Measurements from ENCODE around the gene CLECL1. TPM values are rescaled to one million over a fixed set of nuclear protein-coding genes. Genes with fewer than 3 reads are reported as not detected.

Gene CLECL1
- not detected for polyA plus RNA-seq (2013, experiment 1 of 4)
- polyA plus RNA-seq (2013, experiment 2 of 4), result not detected
- polyA plus RNA-seq (2013, experiment 3 of 4), result not detected
- polyA plus RNA-seq (2013, experiment 4 of 4), result not detected

GRCh38 chr12:9732921-9733461, at the start of gene CLECL1:
Gene CLECL1 (minus strand): TSS chr12:9733097.
- no peak within 1 kb of the TSS for H3K4me3 ChIP-seq (ENCODE audit: insufficient read depth, low read depth, low read length)
- 83 to 85% methylated on average over 8 of the region's 8 CpGs for WGBS, 2 experiments
- H3K9me3 ChIP-seq (ENCODE audit: control insufficient read depth, low read length), result no peaks in the 10 kb centered on the region
- no peaks in the 10 kb centered on the region for H3K4me1 ChIP-seq (ENCODE audit: control insufficient read depth, insufficient read depth, low read length)
- no peak within 1 kb of the TSS for H3K27ac ChIP-seq (ENCODE audit: insufficient read depth, low read depth, low read length, poor library complexity, severe bottlenecking)
- H3K36me3 ChIP-seq (ENCODE audit: control insufficient read depth, insufficient read depth, low read length), result no peaks in the 10 kb centered on the region
- no peaks in the 10 kb centered on the region for H3K27me3 ChIP-seq (ENCODE audit: control insufficient read depth, insufficient read depth, low read length, poor library complexity, severe bottlenecking)

DNA sequence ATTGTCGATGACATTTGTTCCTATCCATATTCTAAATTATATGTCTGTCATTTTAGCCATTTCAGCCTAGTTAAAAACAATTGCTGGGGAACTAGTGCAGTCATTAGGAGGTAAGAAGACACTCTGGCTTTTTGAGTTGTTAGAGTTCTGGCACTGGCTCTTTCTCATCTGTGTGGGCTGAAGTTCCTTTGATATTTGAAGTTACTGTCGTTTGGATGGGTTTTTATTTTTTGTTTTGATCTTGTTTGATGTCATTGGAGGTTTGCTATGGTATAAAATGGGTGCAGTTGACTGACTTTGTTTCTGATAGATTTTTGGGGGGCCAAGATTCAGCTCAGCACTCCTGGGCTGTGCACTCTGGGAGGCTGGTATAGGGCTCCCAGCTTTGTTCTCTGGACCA, 48.5 kb upstream of the CLECL1 start:
- Histone ChIP-seq H3K9me3 (ENCODE audit: control insufficient read depth, low read length) (no peaks in the 10 kb centered on the region), H3K27me3 (ENCODE audit: control insufficient read depth, insufficient read depth, low read length, poor library complexity, severe bottlenecking) (no peaks in the 10 kb centered on the region), H3K4me1 (ENCODE audit: control insufficient read depth, insufficient read depth, low read length) (no peaks in the 10 kb centered on the region), H3K27ac (ENCODE audit: insufficient read depth, low read depth, low read length, poor library complexity, severe bottlenecking) (no peak overlapping the region), H3K36me3 (ENCODE audit: control insufficient read depth, insufficient read depth, low read length) (no peaks in the 10 kb centered on the region), H3K4me3 (ENCODE audit: insufficient read depth, low read depth, low read length) (no peak overlapping the region)
- 89 to 98% methylated on average over 1 of the region's 2 CpGs for WGBS, 2 experiments

GRCh38 chr12:9779209-9779608, 46.3 kb upstream of the CLECL1 start:
- Histone ChIP-seq H3K27ac (ENCODE audit: insufficient read depth, low read depth, low read length, poor library complexity, severe bottlenecking) (no peak overlapping the region), H3K9me3 (ENCODE audit: control insufficient read depth, low read length) (no peaks in the 10 kb centered on the region), H3K27me3 (ENCODE audit: control insufficient read depth, insufficient read depth, low read length, poor library complexity, severe bottlenecking) (no peaks in the 10 kb centered on the region), H3K4me1 (ENCODE audit: control insufficient read depth, insufficient read depth, low read length) (no peaks in the 10 kb centered on the region), H3K36me3 (ENCODE audit: control insufficient read depth, insufficient read depth, low read length) (no peaks in the 10 kb centered on the region), H3K4me3 (ENCODE audit: insufficient read depth, low read depth, low read length) (no peak overlapping the region)
- 67 to 72% methylated on average over 3 to 4 of the region's 4 CpGs for WGBS, 2 experiments

DNA sequence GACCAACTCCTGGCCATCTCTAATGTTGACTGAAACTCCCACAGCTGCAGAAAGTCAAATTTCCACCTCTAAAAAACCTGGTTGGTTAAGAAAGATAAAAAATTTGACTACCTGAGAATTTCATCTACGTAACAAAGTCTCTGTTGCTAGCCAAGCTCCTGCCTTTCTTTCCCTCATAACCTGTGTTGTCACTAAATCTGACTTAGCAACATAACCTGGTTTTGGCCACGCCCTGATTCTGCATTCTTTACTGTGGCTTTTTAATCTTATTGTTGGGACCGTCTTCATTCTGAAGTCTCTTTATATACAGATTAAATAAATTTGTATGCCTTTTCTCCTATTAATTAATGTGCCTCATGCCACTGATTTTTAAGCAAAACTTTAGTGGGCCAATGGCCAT, 43.9 kb upstream of the CLECL1 start:
- Histone ChIP-seq H3K27ac (ENCODE audit: insufficient read depth, low read depth, low read length, poor library complexity, severe bottlenecking) (no peak overlapping the region), H3K4me3 (ENCODE audit: insufficient read depth, low read depth, low read length) (no peak overlapping the region), H3K4me1 (ENCODE audit: control insufficient read depth, insufficient read depth, low read length) (no peaks in the 10 kb centered on the region), H3K27me3 (ENCODE audit: control insufficient read depth, insufficient read depth, low read length, poor library complexity, severe bottlenecking) (no peaks in the 10 kb centered on the region), H3K9me3 (ENCODE audit: control insufficient read depth, low read length) (no peaks in the 10 kb centered on the region), H3K36me3 (ENCODE audit: control insufficient read depth, insufficient read depth, low read length) (no peaks in the 10 kb centered on the region)
- WGBS, 2 experiments, result 90 to 100% methylated on average over 1 to 3 of the region's 3 CpGs

DNA sequence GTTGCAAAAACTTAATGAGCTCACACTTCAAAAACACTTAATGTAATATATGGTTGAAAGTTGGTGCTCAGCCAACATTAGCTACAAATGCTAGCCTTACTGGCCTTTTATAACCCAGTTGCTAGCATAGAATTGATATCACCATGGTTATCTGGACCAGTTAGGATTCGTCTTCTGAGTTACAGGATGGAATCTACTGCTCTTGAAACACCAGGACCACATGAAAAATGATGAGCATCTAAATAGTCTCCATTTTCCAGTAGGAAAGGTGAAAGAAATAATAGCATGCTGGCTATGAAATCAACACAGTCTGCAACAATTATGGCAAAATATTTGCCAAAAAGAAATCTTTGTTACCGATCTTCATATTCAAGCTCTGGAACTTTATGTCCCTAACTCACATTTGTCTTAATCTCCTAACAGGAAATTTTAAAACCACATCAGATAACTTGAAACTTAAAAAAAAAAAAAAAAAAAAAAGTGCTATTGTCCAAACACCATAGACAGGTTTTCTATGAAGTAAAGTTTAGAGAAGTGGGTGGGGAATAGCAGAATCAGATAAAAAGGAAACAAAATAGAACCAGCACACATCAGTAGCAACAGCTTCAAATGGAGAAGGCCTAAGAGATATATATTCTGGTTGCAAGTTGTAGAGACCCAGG, 40.5 kb upstream of the CLECL1 start:
- WGBS, 2 experiments, result 92 to 95% methylated on average over 2 of the region's 2 CpGs
- H3K36me3 ChIP-seq (ENCODE audit: control insufficient read depth, insufficient read depth, low read length), result no peaks in the 10 kb centered on the region
- H3K9me3 ChIP-seq (ENCODE audit: control insufficient read depth, low read length), result no peaks in the 10 kb centered on the region
- no peak overlapping the region for H3K4me3 ChIP-seq (ENCODE audit: insufficient read depth, low read depth, low read length)
- H3K27me3 ChIP-seq (ENCODE audit: control insufficient read depth, insufficient read depth, low read length, poor library complexity, severe bottlenecking), result no peaks in the 10 kb centered on the region
- no peaks in the 10 kb centered on the region for H3K4me1 ChIP-seq (ENCODE audit: control insufficient read depth, insufficient read depth, low read length)
- H3K27ac ChIP-seq (ENCODE audit: insufficient read depth, low read depth, low read length, poor library complexity, severe bottlenecking), result no peak overlapping the region

- Histone ChIP-seq H3K36me3 (ENCODE audit: control insufficient read depth, insufficient read depth, low read length) (no peaks in the 10 kb centered on the region), H3K9me3 (ENCODE audit: control insufficient read depth, low read length) (no peaks in the 10 kb centered on the region), H3K4me3 (ENCODE audit: insufficient read depth, low read depth, low read length) (no peak overlapping the region), H3K27me3 (ENCODE audit: control insufficient read depth, insufficient read depth, low read length, poor library complexity, severe bottlenecking) (no peaks in the 10 kb centered on the region), H3K4me1 (ENCODE audit: control insufficient read depth, insufficient read depth, low read length) (no peaks in the 10 kb centered on the region), H3K27ac (ENCODE audit: insufficient read depth, low read depth, low read length, poor library complexity, severe bottlenecking) (no peak overlapping the region)
- 92 to 93% methylated on average over 1 of the region's 2 CpGs for WGBS, 2 experiments
Measured at GRCh38 chr12:9763025-9763424, 30.1 kb upstream of the CLECL1 start.

GRCh38 chr12:9762369-9762768, 29.5 kb upstream of the CLECL1 start:
- H3K36me3 ChIP-seq (ENCODE audit: control insufficient read depth, insufficient read depth, low read length), result no peaks in the 10 kb centered on the region
- no peak overlapping the region for H3K27ac ChIP-seq (ENCODE audit: insufficient read depth, low read depth, low read length, poor library complexity, severe bottlenecking)
- no peaks in the 10 kb centered on the region for H3K27me3 ChIP-seq (ENCODE audit: control insufficient read depth, insufficient read depth, low read length, poor library complexity, severe bottlenecking)
- no peak overlapping the region for H3K4me3 ChIP-seq (ENCODE audit: insufficient read depth, low read depth, low read length)
- H3K9me3 ChIP-seq (ENCODE audit: control insufficient read depth, low read length), result no peaks in the 10 kb centered on the region
- 95 to 96% methylated on average over 4 to 5 of the region's 5 CpGs for WGBS, 2 experiments
- no peaks in the 10 kb centered on the region for H3K4me1 ChIP-seq (ENCODE audit: control insufficient read depth, insufficient read depth, low read length)

DNA sequence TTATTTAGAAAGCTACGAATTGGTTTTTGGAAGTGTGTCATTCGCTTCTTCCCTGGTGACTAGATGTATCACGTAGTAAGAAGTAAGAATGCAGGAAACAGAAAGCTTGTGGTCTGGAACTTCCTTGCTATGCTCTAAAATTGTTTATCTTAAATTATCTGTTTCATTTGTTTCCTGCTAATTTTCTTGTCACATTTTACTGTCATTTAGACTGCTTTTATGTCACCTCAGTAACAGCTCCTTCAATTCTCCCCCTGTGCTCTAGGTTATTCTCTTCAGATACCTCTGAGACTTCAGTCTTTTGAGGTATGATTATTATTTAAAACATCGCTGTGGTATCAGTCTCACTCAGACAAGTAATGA, 28.5 kb upstream of the CLECL1 start:
- H3K9me3 ChIP-seq (ENCODE audit: control insufficient read depth, low read length), result no peaks in the 10 kb centered on the region
- 93 to 96% methylated on average over 4 of the region's 4 CpGs for WGBS, 2 experiments
- H3K36me3 ChIP-seq (ENCODE audit: control insufficient read depth, insufficient read depth, low read length), result no peaks in the 10 kb centered on the region
- H3K27ac ChIP-seq (ENCODE audit: insufficient read depth, low read depth, low read length, poor library complexity, severe bottlenecking), result no peak overlapping the region
- no peak overlapping the region for H3K4me3 ChIP-seq (ENCODE audit: insufficient read depth, low read depth, low read length)
- no peaks in the 10 kb centered on the region for H3K27me3 ChIP-seq (ENCODE audit: control insufficient read depth, insufficient read depth, low read length, poor library complexity, severe bottlenecking)
- no peaks in the 10 kb centered on the region for H3K4me1 ChIP-seq (ENCODE audit: control insufficient read depth, insufficient read depth, low read length)

DNA sequence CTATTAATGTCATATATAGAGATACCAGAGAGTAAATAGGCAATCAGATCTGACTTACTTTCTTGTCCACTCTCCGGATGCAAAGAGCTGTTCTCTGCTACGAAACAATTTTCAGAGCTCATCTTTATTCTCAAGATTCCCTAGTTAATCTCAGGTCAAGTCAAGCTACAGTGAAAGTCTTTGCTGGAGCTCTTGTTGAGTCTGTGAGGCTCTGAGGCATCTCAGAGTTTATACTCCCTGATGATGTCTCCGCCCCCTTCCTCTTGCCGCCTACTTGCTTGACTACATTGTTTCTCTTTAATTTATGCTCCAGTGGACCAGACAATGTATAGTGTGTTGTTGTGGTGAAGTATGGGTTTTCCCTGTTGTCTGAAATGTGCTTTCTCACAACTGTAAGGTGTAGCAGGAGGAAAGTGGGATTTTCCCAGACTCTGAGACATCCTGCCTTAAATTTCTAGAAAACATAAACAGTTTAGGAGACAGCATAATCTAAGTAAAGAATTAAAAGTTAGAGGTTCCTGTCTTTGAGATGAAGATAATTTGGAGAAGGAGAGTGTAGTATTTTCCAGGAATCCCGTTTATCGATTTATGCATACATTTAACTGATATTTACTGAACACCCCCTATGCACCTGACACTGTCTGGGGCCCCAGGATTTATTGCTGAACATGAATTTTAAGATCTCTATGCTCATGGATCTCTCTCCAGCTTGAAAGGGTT, 28.0 kb upstream of the CLECL1 start, which contains the start of gene CD69:
CD69 (minus strand) TSS at position 203 of the 720 bp plus-strand sequence; CDS start at position 122, 81 bp downstream.
- Histone ChIP-seq H3K4me1 (ENCODE audit: control insufficient read depth, insufficient read depth, low read length) (no peaks in the 10 kb centered on the region), H3K4me3 (ENCODE audit: insufficient read depth, low read depth, low read length) (no peak within 1 kb of the TSS), H3K27me3 (ENCODE audit: control insufficient read depth, insufficient read depth, low read length, poor library complexity, severe bottlenecking) (no peaks in the 10 kb centered on the region), H3K9me3 (ENCODE audit: control insufficient read depth, low read length) (no peaks in the 10 kb centered on the region), H3K27ac (ENCODE audit: insufficient read depth, low read depth, low read length, poor library complexity, severe bottlenecking) (no peak within 1 kb of the TSS), H3K36me3 (ENCODE audit: control insufficient read depth, insufficient read depth, low read length) (no peaks in the 10 kb centered on the region)
- 80 to 97% methylated on average over 5 to 6 of the region's 6 CpGs for WGBS, 2 experiments

GRCh38 chr12:9760120-9760519, 27.2 kb upstream of the CLECL1 start:
- no peak overlapping the region for H3K27ac ChIP-seq (ENCODE audit: insufficient read depth, low read depth, low read length, poor library complexity, severe bottlenecking)
- H3K4me3 ChIP-seq (ENCODE audit: insufficient read depth, low read depth, low read length), result no peak overlapping the region
- H3K4me1 ChIP-seq (ENCODE audit: control insufficient read depth, insufficient read depth, low read length), result no peaks in the 10 kb centered on the region
- WGBS, 2 experiments, result 100% methylated on average over 1 of the region's 1 CpG
- no peaks in the 10 kb centered on the region for H3K9me3 ChIP-seq (ENCODE audit: control insufficient read depth, low read length)
- H3K36me3 ChIP-seq (ENCODE audit: control insufficient read depth, insufficient read depth, low read length), result no peaks in the 10 kb centered on the region
- H3K27me3 ChIP-seq (ENCODE audit: control insufficient read depth, insufficient read depth, low read length, poor library complexity, severe bottlenecking), result no peaks in the 10 kb centered on the region

All from ectodermal cell (in vitro differentiated cells).